ENCODE results near the gene MS4A7. TPM values are rescaled to one million over a fixed set of nuclear protein-coding genes. Genes with fewer than 3 reads are reported as not detected.
A peak's percentile ranks its signal among the peaks of the same experiment; 100 is the strongest.

Gene MS4A7
- polyA plus RNA-seq, 2 of the 4 experiments (the other 2 are of a cell fraction), result not detected

DNA sequence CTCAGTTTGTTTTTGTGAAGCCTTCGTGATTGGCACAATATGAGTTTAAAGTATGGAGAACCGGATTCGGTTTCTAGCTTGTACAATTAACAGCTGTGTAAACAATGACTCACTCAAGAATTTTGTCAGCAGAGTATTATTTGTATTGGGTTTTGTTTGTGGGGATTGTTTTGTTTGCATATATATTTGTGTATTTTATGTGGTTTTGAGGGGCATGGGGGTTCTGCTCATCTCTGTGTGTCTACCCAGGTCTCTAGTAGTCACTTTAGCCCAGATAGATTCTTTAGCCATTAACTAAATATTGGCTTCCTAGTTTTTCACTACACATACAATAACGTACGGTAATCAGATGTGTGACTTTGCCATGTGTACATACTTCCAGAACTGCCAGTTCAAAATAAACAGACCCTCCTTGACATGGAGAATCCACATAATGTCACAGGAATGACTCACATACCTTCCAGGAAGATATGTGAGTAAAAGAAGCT, 7.5 kb upstream of the MS4A7 start:
- peak overlapping the region; percentile 32; the same call in 1 of the 3 replicates for H3K4me2 ChIP-seq
- WGBS (ENCODE audit: missing lambda C conversion rate), result under 1% methylated on average over 5 of the region's 5 CpGs
- CTCF ChIA-PET, result interaction anchor here (1.4 kb wide), 1 partner anchor 248 kb away, joined by 6 read pairs; no protein-coding TSS in a partner anchor

DNA sequence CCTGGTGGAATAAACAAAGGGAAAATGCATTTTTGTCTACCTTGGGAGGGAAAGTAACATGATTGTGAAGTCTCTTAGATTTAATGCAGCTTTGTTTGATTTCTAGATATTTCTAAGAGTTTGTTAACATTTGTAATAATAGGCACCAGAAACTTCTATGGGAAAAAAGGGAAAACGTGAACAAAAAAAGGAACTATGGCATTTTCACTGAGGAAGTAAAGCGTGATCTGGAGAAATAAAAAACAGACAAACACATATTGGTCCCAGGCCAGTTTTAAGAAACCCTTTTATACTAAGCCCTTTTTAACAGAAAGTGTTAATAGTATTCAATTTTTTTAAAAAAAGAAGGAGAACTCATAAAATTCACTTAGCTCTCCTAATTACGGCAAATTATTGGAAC, 6.9 kb upstream of the MS4A7 start:
- no peak for DNase-seq (ENCODE audit: low read depth in 1 of 2, low spot score in 1 of 2)
- no peak for FAIRE-seq
- CTCF ChIA-PET, result no interaction called here
- no peak overlapping the region for H3K27ac ChIP-seq
- H3K9me3 ChIP-seq, result no peaks in the 10 kb centered on the region
- no peak for TF ChIP-seq EP300 (IDR thresholded peaks at IDR 0.05)
- no peak for TF ChIP-seq PHF8 (IDR thresholded peaks at IDR 0.05; ENCODE audit: borderline replicate concordance, low read depth)
- TF ChIP-seq EHMT2 (IDR thresholded peaks at IDR 0.05; ENCODE audit: low read depth), result no peak
- no peak for TF ChIP-seq MAFK (IDR thresholded peaks at IDR 0.05; ENCODE audit: partially characterized antibody)
- TF ChIP-seq, protein P1, sequence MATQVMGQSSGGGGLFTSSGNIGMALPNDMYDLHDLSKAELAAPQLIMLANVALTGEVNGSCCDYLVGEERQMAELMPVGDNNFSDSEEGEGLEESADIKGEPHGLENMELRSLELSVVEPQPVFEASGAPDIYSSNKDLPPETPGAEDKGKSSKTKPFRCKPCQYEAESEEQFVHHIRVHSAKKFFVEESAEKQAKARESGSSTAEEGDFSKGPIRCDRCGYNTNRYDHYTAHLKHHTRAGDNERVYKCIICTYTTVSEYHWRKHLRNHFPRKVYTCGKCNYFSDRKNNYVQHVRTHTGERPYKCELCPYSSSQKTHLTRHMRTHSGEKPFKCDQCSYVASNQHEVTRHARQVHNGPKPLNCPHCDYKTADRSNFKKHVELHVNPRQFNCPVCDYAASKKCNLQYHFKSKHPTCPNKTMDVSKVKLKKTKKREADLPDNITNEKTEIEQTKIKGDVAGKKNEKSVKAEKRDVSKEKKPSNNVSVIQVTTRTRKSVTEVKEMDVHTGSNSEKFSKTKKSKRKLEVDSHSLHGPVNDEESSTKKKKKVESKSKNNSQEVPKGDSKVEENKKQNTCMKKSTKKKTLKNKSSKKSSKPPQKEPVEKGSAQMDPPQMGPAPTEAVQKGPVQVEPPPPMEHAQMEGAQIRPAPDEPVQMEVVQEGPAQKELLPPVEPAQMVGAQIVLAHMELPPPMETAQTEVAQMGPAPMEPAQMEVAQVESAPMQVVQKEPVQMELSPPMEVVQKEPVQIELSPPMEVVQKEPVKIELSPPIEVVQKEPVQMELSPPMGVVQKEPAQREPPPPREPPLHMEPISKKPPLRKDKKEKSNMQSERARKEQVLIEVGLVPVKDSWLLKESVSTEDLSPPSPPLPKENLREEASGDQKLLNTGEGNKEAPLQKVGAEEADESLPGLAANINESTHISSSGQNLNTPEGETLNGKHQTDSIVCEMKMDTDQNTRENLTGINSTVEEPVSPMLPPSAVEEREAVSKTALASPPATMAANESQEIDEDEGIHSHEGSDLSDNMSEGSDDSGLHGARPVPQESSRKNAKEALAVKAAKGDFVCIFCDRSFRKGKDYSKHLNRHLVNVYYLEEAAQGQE (IDR thresholded peaks at IDR 0.05), result no peak
- no peak for TF ChIP-seq FOSB (CRISPR knock-in tag; IDR thresholded peaks at IDR 0.05)
- no peak for TF ChIP-seq MAZ (IDR thresholded peaks at IDR 0.05; ENCODE audit: borderline replicate concordance, low read depth, low read length)
- no peak for TF ChIP-seq CHD4 (IDR thresholded peaks at IDR 0.05; ENCODE audit: borderline replicate concordance)
- TF ChIP-seq, protein P2, sequence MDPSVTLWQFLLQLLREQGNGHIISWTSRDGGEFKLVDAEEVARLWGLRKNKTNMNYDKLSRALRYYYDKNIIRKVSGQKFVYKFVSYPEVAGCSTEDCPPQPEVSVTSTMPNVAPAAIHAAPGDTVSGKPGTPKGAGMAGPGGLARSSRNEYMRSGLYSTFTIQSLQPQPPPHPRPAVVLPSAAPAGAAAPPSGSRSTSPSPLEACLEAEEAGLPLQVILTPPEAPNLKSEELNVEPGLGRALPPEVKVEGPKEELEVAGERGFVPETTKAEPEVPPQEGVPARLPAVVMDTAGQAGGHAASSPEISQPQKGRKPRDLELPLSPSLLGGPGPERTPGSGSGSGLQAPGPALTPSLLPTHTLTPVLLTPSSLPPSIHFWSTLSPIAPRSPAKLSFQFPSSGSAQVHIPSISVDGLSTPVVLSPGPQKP (IDR thresholded peaks at IDR 0.05; ENCODE audit: low read depth, low read length), result no peak
- no peak for TF ChIP-seq ZNF302 (CRISPR knock-in tag; IDR thresholded peaks at IDR 0.05)
- TF ChIP-seq, protein P3, sequence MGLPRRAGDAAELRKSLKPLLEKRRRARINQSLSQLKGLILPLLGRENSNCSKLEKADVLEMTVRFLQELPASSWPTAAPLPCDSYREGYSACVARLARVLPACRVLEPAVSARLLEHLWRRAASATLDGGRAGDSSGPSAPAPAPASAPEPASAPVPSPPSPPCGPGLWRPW (IDR thresholded peaks at IDR 0.05), result no peak
- no peak for TF ChIP-seq ZC3H11A (IDR thresholded peaks at IDR 0.05)
- no peak for TF ChIP-seq JUNB (IDR thresholded peaks at IDR 0.05)
- no peak for TF ChIP-seq CHD2 (IDR thresholded peaks at IDR 0.05; ENCODE audit: low read length, partially characterized antibody)
- TF ChIP-seq TP53 (CRISPR knock-in tag; IDR thresholded peaks at IDR 0.05), result no peak
- TF ChIP-seq BHLHE40 (IDR thresholded peaks at IDR 0.05; ENCODE audit: low read depth, low read length), result no peak
- no peak for TF ChIP-seq HOXA7 (CRISPR knock-in tag; IDR thresholded peaks at IDR 0.05)
- no peak for TF ChIP-seq NPAS2 (CRISPR knock-in tag; IDR thresholded peaks at IDR 0.05; ENCODE audit: borderline replicate concordance)
- no peak for TF ChIP-seq TFCP2L1 (CRISPR knock-in tag; IDR thresholded peaks at IDR 0.05)
- TF ChIP-seq RARB (CRISPR knock-in tag; IDR thresholded peaks at IDR 0.05), result no peak
- peaks cover 7% of the 10 kb centered on the region; the same call in 1 of the 3 replicates for H3K4me1 ChIP-seq
- POLR2A ChIA-PET, result no interaction called here
- 41% methylated on average over 3 of the region's 3 CpGs for WGBS (ENCODE audit: missing lambda C conversion rate)
- no peak for ATAC-seq
- H3K4me2 ChIP-seq, result no peak overlapping the region; the same call in 2 of the 3 replicates
- H3K4me3 ChIP-seq, result no peak overlapping the region

More for the DNA sequence above, 7.5 kb upstream of the MS4A7 start:
- no peak overlapping the region for H3K27ac ChIP-seq
- no peak overlapping the region for H3K4me3 ChIP-seq
- ATAC-seq, result peak in 1 of 2 experiments; percentile 50; a peak in 1 of 6 replicates
- peak in 1 of 2 experiments; percentile 19 for DNase-seq (ENCODE audit: low read depth in 1 of 2, low spot score in 1 of 2)
- POLR2A ChIA-PET, result no interaction called here
- no peak for TF ChIP-seq HOXB13 (CRISPR knock-in tag; IDR thresholded peaks at IDR 0.05; ENCODE audit: low read depth)
- TF ChIP-seq FOSB (CRISPR knock-in tag; IDR thresholded peaks at IDR 0.05), result no peak
- no peak for TF ChIP-seq CHD4 (IDR thresholded peaks at IDR 0.05; ENCODE audit: borderline replicate concordance)
- no peak for TF ChIP-seq SMC3 (IDR thresholded peaks at IDR 0.05)
- TF ChIP-seq MAFK (IDR thresholded peaks at IDR 0.05; ENCODE audit: partially characterized antibody), result no peak
- no peak for TF ChIP-seq RAD21 (conservative IDR thresholded peaks at IDR 0.05 in 1 of 2, IDR thresholded peaks at IDR 0.05 in 1 of 2)
- TF ChIP-seq, protein P3 (IDR thresholded peaks at IDR 0.05), result no peak
- TF ChIP-seq BHLHE40 (IDR thresholded peaks at IDR 0.05; ENCODE audit: low read depth, low read length), result no peak
- TF ChIP-seq, protein P4, sequence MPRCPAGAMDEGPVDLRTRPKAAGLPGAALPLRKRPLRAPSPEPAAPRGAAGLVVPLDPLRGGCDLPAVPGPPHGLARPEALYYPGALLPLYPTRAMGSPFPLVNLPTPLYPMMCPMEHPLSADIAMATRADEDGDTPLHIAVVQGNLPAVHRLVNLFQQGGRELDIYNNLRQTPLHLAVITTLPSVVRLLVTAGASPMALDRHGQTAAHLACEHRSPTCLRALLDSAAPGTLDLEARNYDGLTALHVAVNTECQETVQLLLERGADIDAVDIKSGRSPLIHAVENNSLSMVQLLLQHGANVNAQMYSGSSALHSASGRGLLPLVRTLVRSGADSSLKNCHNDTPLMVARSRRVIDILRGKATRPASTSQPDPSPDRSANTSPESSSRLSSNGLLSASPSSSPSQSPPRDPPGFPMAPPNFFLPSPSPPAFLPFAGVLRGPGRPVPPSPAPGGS (IDR thresholded peaks at IDR 0.05), result no peak
- no peak for TF ChIP-seq CBX2 (IDR thresholded peaks at IDR 0.05; ENCODE audit: borderline replicate concordance, low read depth)
- TF ChIP-seq, protein P5, sequence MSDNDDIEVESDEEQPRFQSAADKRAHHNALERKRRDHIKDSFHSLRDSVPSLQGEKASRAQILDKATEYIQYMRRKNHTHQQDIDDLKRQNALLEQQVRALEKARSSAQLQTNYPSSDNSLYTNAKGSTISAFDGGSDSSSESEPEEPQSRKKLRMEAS (IDR thresholded peaks at IDR 0.05), result no peak
- no peak for TF ChIP-seq JUNB (IDR thresholded peaks at IDR 0.05)
- TF ChIP-seq POLR2A (IDR thresholded peaks at IDR 0.05; ENCODE audit: low read length), result no peak
- no peak for TF ChIP-seq KDM5A (IDR thresholded peaks at IDR 0.05)
- TF ChIP-seq, protein P2 (IDR thresholded peaks at IDR 0.05; ENCODE audit: low read depth, low read length), result no peak
- no peak for FAIRE-seq
- H3K4me1 ChIP-seq, result peaks cover 7% of the 10 kb centered on the region; the same call in 1 of the 3 replicates
- no peaks in the 10 kb centered on the region for H3K9me3 ChIP-seq
